ENCODE results near the gene TMEM171. TPM values are rescaled to one million over a fixed set of nuclear protein-coding genes. Genes with fewer than 3 reads are reported as not detected.
A peak's percentile ranks its signal among the peaks of the same experiment; 100 is the strongest.

Gene TMEM171
- total and polyA plus RNA-seq, 3 experiments from 2014 or later: 14.1 TPM; not detected in 2

DNA sequence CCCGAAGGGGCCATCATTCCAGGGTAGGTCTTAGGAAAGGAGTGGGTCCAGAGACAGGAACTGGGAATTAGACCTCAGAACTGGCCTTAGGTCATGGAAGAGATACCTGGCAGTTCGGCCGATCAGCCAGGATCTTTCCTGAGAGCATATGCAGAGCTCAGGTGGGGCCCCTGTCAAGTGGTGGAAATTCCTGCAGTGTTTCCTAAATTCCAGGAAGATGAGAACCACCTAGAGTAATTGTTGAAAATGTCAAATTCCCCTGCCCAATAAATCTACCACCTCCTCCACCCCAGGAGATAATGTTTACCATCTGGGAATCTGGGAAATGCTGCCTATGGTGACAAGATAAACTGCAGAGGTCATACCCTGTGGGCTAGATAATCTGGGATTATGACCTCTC, 14.6 kb downstream of the TMEM171 start:
- peaks cover 15% of the 10 kb centered on the region for H3K27me3 ChIP-seq (ENCODE audit: insufficient read depth, low read length, poor library complexity, severe bottlenecking)
- Mint-ChIP-seq H3K4me3 (no peak overlapping the region), H3K27me3 (peaks cover 9 to 43% of the 10 kb centered on the region in 2 donors), H3K36me3 (no peaks in the 10 kb centered on the region), H3K27ac (peak overlapping the region in 1 of 8 donors; percentile 77), H3K4me1 (peaks cover 0 to 5% (median 0%) of the 10 kb centered on the region in 3 donors), H3K9me3 (no peaks in the 10 kb centered on the region)
- no peak for DNase-seq
- CTCF ChIA-PET: no interaction called here
- no peak overlapping the region for H3K27ac ChIP-seq (ENCODE audit: low read depth, low read length)
- no peaks in the 10 kb centered on the region for H3K9me3 ChIP-seq (ENCODE audit: low read length)
- no peaks in the 10 kb centered on the region for H3K36me3 ChIP-seq (ENCODE audit: insufficient read depth, low read length)
- no peaks in the 10 kb centered on the region for H3K4me1 ChIP-seq (ENCODE audit: insufficient read depth, low read length)
- H3K4me3 ChIP-seq (ENCODE audit: low read length): no peak overlapping the region
- POLR2A ChIA-PET: no interaction called here

- CTCF ChIA-PET: no interaction called here
- H3K4me3 Mint-ChIP-seq: no peak overlapping the region
- H3K4me3 ChIP-seq (ENCODE audit: low read length): no peak overlapping the region
These were observed 15.2 kb downstream of the TMEM171 start for GRCh38 chr5:73135429-73136054.

DNA sequence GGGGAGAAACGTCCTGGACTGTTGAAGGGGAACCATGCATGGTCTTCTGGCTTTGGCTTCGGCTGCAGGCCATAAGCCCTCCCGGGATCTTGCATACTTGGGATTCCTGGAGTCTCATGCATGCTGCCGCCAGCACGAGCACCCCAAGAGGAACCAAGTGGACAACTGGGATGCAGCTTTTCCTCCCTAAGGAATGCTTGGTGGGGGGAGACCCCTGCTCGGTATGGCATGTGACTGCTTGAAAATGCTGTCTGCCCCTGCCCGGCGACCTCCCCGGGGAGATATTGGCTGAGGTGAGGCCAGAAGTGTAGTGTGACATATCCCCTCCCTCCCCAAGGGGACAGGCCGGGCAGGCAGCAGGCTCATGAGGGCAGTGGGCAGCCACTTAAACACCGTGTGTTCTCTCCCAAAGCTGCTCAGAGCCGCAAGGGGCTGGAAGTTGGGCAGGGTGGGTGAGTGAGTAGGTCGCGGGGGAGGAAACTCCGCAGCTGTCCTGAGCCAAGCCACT, 15.7 kb downstream of the TMEM171 start:
- Mint-ChIP-seq H3K27me3 (peaks cover 6 to 40% of the 10 kb centered on the region in 2 donors), H3K4me1 (peaks cover 0 to 5% (median 0%) of the 10 kb centered on the region in 3 donors), H3K27ac (no peak overlapping the region), H3K9me3 (no peaks in the 10 kb centered on the region), H3K4me3 (no peak overlapping the region), H3K36me3 (no peaks in the 10 kb centered on the region)
- H3K27me3 ChIP-seq (ENCODE audit: insufficient read depth, low read length, poor library complexity, severe bottlenecking): peaks cover 15% of the 10 kb centered on the region
- CTCF ChIA-PET: no interaction called here
- no peak overlapping the region for H3K4me3 ChIP-seq (ENCODE audit: low read length)
- POLR2A ChIA-PET: no interaction called here
- H3K27ac ChIP-seq (ENCODE audit: low read depth, low read length): no peak overlapping the region
- no peaks in the 10 kb centered on the region for H3K9me3 ChIP-seq (ENCODE audit: low read length)
- H3K36me3 ChIP-seq (ENCODE audit: insufficient read depth, low read length): no peaks in the 10 kb centered on the region
- no peak for DNase-seq
- no peaks in the 10 kb centered on the region for H3K4me1 ChIP-seq (ENCODE audit: insufficient read depth, low read length)

More at GRCh38 chr5:73135429-73136054, 15.2 kb downstream of the TMEM171 start:
- Mint-ChIP-seq H3K27ac (no peak overlapping the region), H3K4me1 (peaks cover 0 to 5% (median 0%) of the 10 kb centered on the region in 3 donors), H3K27me3 (peaks cover 9 to 39% of the 10 kb centered on the region in 2 donors), H3K36me3 (no peaks in the 10 kb centered on the region), H3K9me3 (no peaks in the 10 kb centered on the region)
- Histone ChIP-seq H3K9me3 (ENCODE audit: low read length) (no peaks in the 10 kb centered on the region), H3K4me1 (ENCODE audit: insufficient read depth, low read length) (no peaks in the 10 kb centered on the region), H3K27me3 (ENCODE audit: insufficient read depth, low read length, poor library complexity, severe bottlenecking) (peaks cover 15% of the 10 kb centered on the region), H3K36me3 (ENCODE audit: insufficient read depth, low read length) (no peaks in the 10 kb centered on the region), H3K27ac (ENCODE audit: low read depth, low read length) (no peak overlapping the region)
- no peak for DNase-seq
- POLR2A ChIA-PET: no interaction called here

GRCh38 chr5:73137563-73138530, 17.5 kb downstream of the TMEM171 start:
- DNase-seq: no peak
- peaks cover 15% of the 10 kb centered on the region for H3K27me3 ChIP-seq (ENCODE audit: insufficient read depth, low read length, poor library complexity, severe bottlenecking)

DNA sequence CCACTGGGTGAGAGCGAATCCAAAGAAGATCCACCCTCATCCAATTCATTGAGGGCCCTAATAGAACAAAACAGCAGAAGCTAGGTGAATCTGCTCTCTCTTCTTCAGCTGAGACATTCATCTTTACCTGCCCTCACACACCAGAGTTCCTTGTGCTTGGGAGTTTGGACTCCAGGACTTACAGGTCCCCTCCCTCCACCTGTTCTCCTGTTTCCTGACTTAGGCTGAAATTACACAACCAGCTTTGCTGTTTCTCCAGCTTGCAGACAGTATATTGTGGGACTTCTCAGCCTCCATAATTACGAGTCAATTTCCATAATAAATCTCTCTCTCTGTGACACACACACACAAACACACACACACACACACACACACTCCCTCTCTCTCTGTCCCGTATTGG, 19.1 kb downstream of the TMEM171 start:
- H3K9me3 Mint-ChIP-seq: no peaks in the 10 kb centered on the region
- H3K36me3 Mint-ChIP-seq: peaks cover 0 to under 1% (median 0%) of the 10 kb centered on the region in 3 donors
- Histone ChIP-seq H3K36me3 (ENCODE audit: insufficient read depth, low read length) (no peaks in the 10 kb centered on the region), H3K27ac (ENCODE audit: low read depth, low read length) (no peak overlapping the region), H3K9me3 (ENCODE audit: low read length) (no peaks in the 10 kb centered on the region), H3K4me1 (ENCODE audit: insufficient read depth, low read length) (no peaks in the 10 kb centered on the region), H3K4me3 (ENCODE audit: low read length) (no peak overlapping the region), H3K27me3 (ENCODE audit: insufficient read depth, low read length, poor library complexity, severe bottlenecking) (peaks cover 15% of the 10 kb centered on the region)
- no peak for DNase-seq
- H3K27ac Mint-ChIP-seq: no peak overlapping the region
- H3K4me1 Mint-ChIP-seq: peaks cover 0 to 5% (median 0%) of the 10 kb centered on the region in 3 donors
- POLR2A ChIA-PET: no interaction called here
- H3K4me3 Mint-ChIP-seq: no peak overlapping the region
- CTCF ChIA-PET: no interaction called here
- H3K27me3 Mint-ChIP-seq: peaks cover 16 to 60% of the 10 kb centered on the region in 2 donors

More at GRCh38 chr5:73137563-73138530, 17.5 kb downstream of the TMEM171 start:
- Mint-ChIP-seq H3K4me3 (no peak overlapping the region), H3K27me3 (peaks cover 13 to 52% of the 10 kb centered on the region in 2 donors), H3K4me1 (peaks cover 0 to 5% (median 0%) of the 10 kb centered on the region in 3 donors), H3K27ac (no peak overlapping the region), H3K36me3 (no peaks in the 10 kb centered on the region), H3K9me3 (no peaks in the 10 kb centered on the region)
- POLR2A ChIA-PET: no interaction called here
- no peaks in the 10 kb centered on the region for H3K4me1 ChIP-seq (ENCODE audit: insufficient read depth, low read length)
- H3K4me3 ChIP-seq (ENCODE audit: low read length): no peak overlapping the region
- no peak overlapping the region for H3K27ac ChIP-seq (ENCODE audit: low read depth, low read length)
- H3K36me3 ChIP-seq (ENCODE audit: insufficient read depth, low read length): no peaks in the 10 kb centered on the region
- CTCF ChIA-PET: no interaction called here
- H3K9me3 ChIP-seq (ENCODE audit: low read length): no peaks in the 10 kb centered on the region

- H3K27ac Mint-ChIP-seq: no peak overlapping the region
- ChIA-PET POLR2A (no interaction called here), CTCF (no interaction called here)
- H3K4me3 Mint-ChIP-seq: no peak overlapping the region
- DNase-seq: no peak
- H3K4me1 ChIP-seq (ENCODE audit: insufficient read depth, low read length): no peaks in the 10 kb centered on the region
- H3K27ac ChIP-seq (ENCODE audit: low read depth, low read length): no peak overlapping the region
- no peaks in the 10 kb centered on the region for H3K4me1 Mint-ChIP-seq
- no peaks in the 10 kb centered on the region for H3K36me3 ChIP-seq (ENCODE audit: insufficient read depth, low read length)
- peaks cover 19 to 56% of the 10 kb centered on the region in 2 donors for H3K27me3 Mint-ChIP-seq
- no peaks in the 10 kb centered on the region for H3K9me3 ChIP-seq (ENCODE audit: low read length)
- H3K36me3 Mint-ChIP-seq: peaks cover 0 to 5% (median 0%) of the 10 kb centered on the region in 3 donors
- no peaks in the 10 kb centered on the region for H3K9me3 Mint-ChIP-seq
- peaks cover 15% of the 10 kb centered on the region for H3K27me3 ChIP-seq (ENCODE audit: insufficient read depth, low read length, poor library complexity, severe bottlenecking)
- no peak overlapping the region for H3K4me3 ChIP-seq (ENCODE audit: low read length)
These were observed 20.4 kb downstream of the TMEM171 start for GRCh38 chr5:73140801-73141200.

GRCh38 chr5:73142035-73142434, 21.7 kb downstream of the TMEM171 start:
- ChIA-PET CTCF (no interaction called here), POLR2A (no interaction called here)
- H3K9me3 Mint-ChIP-seq: no peaks in the 10 kb centered on the region
- H3K4me3 Mint-ChIP-seq: no peak overlapping the region
- no peak overlapping the region for H3K27ac ChIP-seq (ENCODE audit: low read depth, low read length)
- peaks cover 22 to 56% of the 10 kb centered on the region in 2 donors for H3K27me3 Mint-ChIP-seq
- no peaks in the 10 kb centered on the region for H3K4me1 Mint-ChIP-seq
- H3K9me3 ChIP-seq (ENCODE audit: low read length): no peaks in the 10 kb centered on the region
- DNase-seq: no peak
- peaks cover 8% of the 10 kb centered on the region for H3K27me3 ChIP-seq (ENCODE audit: insufficient read depth, low read length, poor library complexity, severe bottlenecking)
- no peaks in the 10 kb centered on the region for H3K36me3 ChIP-seq (ENCODE audit: insufficient read depth, low read length)
- no peaks in the 10 kb centered on the region for H3K4me1 ChIP-seq (ENCODE audit: insufficient read depth, low read length)
- no peak overlapping the region for H3K4me3 ChIP-seq (ENCODE audit: low read length)
- H3K27ac Mint-ChIP-seq: peak overlapping the region in 1 of 8 donors; percentile 77
- peaks cover 0 to 5% (median 2%) of the 10 kb centered on the region in 3 donors for H3K36me3 Mint-ChIP-seq

- H3K4me3 ChIP-seq (ENCODE audit: low read length): no peak overlapping the region
- no peaks in the 10 kb centered on the region for H3K27me3 ChIP-seq (ENCODE audit: insufficient read depth, low read length, poor library complexity, severe bottlenecking)
- ChIA-PET CTCF (no interaction called here), POLR2A (no interaction called here)
- Mint-ChIP-seq H3K4me1 (no peaks in the 10 kb centered on the region), H3K9me3 (no peaks in the 10 kb centered on the region), H3K27ac (no peak overlapping the region), H3K4me3 (no peak overlapping the region), H3K27me3 (peaks cover 25 to 49% of the 10 kb centered on the region in 2 donors), H3K36me3 (peaks cover 0 to 5% (median 2%) of the 10 kb centered on the region in 3 donors)
- H3K4me1 ChIP-seq (ENCODE audit: insufficient read depth, low read length): no peaks in the 10 kb centered on the region
- no peaks in the 10 kb centered on the region for H3K36me3 ChIP-seq (ENCODE audit: insufficient read depth, low read length)
- H3K9me3 ChIP-seq (ENCODE audit: low read length): no peaks in the 10 kb centered on the region
- DNase-seq: no peak
- no peak overlapping the region for H3K27ac ChIP-seq (ENCODE audit: low read depth, low read length)
These were observed 23.3 kb downstream of the TMEM171 start for GRCh38 chr5:73143716-73144115.

Measured in CD8-positive, alpha-beta memory T cell (primary cell).